ENCODE measurements around the gene ZBTB16.

ZBTB16 gene

DNA sequence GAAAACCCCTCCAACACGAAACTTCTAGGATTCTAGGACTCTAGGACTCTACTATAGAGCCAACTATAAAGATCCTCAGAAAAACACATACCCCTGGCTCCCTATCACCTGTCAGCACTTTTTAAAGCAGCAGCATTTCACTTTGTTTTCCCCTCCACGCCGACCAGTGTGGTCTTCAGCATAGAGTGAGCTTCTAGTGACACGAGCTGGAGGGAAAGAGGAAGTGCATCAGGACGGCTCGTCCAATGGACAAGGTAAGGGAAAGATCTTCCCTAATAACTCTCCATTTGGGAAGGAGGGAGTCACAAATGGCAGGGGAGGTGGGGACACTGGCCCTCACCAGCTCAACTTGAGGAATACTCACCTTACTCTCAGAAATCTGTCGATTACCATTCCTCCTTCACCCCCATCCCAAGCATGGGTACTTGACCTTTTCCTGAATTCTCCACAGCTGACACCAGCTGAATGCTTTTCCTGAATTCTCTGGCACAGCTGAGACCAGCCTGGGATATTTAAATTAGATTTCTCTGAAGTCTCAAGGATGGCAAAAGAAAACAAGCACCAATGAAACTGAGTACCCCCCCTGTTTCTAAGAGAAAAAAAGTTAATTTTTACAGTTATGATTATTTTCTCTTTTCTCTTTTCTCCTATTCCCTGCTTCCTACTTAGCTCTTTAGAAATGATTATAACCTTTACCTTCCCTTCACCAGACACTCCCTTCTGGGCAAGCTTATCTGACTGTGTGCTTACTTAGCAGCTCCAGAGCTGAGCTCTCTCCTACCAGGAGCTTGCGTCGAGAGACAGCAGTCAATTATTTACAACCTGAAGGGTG, 203.4 kb downstream of the ZBTB16 start:
- peak; percentile 54 for DNase-seq (ENCODE audit: low spot score)

DNA sequence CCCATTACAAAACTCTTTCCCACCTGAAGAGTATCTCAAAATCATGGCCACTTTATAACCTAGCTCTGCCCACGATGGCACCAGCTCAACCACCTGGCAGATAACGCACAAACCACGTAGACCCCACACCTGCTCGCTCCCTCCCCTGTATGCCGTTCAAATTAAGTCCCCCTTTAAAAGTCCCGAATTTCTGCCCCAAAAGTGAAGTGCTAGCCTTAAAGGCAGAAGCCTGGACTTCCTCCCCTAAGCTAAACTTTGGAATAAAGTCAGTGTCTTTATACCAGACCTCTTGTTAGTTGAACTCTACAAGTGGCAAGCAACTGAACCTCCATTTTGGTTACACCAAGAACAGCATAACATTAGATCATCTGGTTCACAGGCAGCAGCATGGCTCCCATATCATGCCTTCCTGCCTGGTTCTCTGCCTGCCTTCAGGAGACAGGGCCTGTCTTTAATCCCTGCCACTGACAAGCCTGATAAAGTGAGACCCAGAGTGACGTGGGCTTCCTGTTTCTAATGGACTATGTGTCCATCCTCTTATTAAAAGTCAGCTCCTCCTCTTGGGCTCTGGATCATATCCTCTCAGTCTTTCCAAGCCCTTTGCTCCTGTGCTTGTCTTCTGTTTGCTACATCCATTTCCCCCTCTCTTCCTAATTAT, 204.1 kb downstream of the ZBTB16 start:
- DNase-seq (ENCODE audit: low spot score) = no peak

- DNase-seq (ENCODE audit: low spot score) = no peak
Observed at GRCh38 chr11:114264381-114264780, 204.9 kb downstream of the ZBTB16 start.

DNA sequence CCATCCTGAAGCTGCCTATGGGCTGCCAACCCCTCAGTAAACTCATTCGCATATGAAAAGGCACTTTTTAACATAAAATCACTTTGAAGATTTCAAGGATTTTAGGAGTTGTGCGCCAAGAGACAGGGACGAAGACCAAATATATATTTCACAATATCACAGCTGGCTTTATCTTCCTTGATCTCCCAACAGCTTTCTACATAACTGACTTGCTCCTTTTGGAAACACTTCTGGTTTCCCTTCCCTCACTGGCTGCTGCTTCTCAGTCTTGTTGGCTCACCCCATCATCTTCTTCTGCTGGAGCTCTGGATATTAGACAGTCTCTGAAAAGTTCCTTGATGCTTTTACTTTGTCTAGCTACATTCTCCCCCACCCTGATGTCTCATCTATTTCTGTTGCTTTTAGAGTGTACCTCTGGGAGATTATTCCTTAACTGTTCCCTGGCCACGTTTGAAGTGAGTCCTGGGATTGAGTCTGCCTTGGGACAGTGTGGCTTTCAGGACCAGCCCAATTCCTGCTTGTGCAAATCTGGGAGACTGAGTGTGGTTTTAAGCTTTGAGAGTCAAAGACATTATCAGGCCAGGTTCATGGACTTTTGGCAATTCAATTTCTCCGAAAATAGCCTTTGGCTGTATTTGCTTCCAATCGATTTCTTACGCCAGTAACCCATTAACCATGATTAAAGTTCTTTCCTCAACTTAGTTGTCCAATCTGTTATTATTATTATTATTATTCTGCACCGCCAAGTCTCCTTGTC, 205.8 kb downstream of the ZBTB16 start:
- DNase-seq (ENCODE audit: low spot score) = no peak

- DNase-seq (ENCODE audit: low spot score) = no peak
Observed at GRCh38 chr11:114269498-114269897, 210.0 kb downstream of the ZBTB16 start.

- DNase-seq (ENCODE audit: low spot score) = no peak
Observed at GRCh38 chr11:114270531-114271270, 211.2 kb downstream of the ZBTB16 start.

DNA sequence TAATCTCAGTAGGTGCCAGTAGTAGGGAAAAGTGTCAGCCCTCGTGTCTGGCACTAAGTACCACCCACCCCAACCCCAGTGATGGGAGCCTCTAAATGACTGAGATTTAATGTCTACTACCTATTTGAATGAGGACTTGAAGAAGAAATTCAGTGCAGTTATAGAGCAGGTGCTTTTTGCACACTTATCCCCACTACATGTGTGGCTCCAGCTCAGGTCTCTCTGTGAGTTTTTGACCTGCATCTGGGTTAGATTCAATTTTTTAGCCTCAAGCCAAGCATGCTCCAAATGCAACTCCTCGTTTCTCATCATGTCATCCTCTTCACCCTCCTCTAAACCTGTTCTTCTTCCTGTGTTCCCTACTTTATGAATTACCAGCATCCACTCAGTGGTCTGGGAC, 211.8 kb downstream of the ZBTB16 start:
- DNase-seq (ENCODE audit: low spot score) = no peak

DNA sequence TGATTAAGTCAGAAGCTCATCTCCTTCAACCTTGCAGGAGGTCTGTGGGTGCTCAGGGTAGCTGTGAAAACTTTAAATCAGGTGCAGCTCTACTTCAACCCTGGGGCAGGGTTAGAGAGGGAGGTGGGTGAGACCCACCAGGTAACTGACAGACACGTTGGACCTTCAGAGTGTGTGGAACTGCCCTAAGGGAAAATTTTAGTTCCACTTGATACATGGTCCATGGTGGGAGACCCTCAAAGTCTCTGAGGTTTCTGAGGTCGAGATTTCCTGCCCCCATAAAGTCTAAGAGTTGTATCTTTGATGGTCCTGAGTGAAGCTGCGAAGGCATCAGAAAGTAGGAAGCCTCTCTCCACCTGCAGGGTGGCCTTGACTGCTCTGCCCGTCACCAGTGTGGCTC, 212.8 kb downstream of the ZBTB16 start:
- DNase-seq (ENCODE audit: low spot score) = no peak

GRCh38 chr11:114273071-114273470, 213.6 kb downstream of the ZBTB16 start:
- DNase-seq (ENCODE audit: low spot score) = no peak

GRCh38 chr11:114273890-114274635, 214.6 kb downstream of the ZBTB16 start:
- DNase-seq (ENCODE audit: low spot score) = no peak

DNA sequence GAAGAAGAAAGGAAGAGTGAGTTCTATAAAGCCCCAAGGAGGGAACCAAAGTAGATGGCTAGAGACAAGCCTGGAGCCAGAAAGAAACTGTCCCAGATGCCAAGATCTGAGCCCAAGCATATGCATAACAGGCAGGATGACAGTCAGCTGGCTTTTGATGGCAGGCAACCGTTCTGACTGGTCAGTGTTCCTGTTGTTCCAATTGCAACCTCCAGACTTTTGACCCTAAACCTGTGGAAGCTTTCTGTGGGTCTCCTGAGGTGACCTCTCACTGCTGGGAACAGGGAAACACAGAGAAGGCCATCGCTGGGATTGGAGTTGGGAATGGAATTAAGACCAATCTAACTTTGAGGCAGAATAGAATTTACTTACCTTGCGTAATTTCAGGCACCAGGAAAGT, 215.1 kb downstream of the ZBTB16 start:
- DNase-seq (ENCODE audit: low spot score) = no peak

DNA sequence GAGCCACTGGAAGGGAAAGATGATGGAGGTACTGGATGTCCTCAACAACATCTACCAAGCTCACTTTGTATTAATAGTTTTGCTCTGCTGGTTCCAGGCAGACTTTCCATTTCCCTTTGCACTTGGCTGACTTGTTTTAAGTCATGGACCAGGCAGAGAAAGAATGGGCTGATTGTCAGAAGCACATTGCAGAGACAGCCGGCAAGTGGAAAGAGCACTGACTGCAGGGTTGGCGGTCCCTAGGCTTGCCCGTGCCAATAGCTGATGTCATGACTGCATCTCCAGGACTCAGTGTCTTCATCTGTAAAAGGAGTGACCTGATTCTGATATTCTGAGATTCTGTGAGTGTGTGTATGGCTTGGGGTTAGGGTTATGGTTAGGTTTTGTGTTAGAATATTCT, 215.8 kb downstream of the ZBTB16 start:
- no peak for DNase-seq (ENCODE audit: low spot score)

- no peak for DNase-seq (ENCODE audit: low spot score)
Observed at GRCh38 chr11:114276077-114276476, 216.6 kb downstream of the ZBTB16 start.

- no peak for DNase-seq (ENCODE audit: low spot score)
Observed at GRCh38 chr11:114277637-114278341, 218.3 kb downstream of the ZBTB16 start.

GRCh38 chr11:114278342-114279065, 219.0 kb downstream of the ZBTB16 start:
- no peak for DNase-seq (ENCODE audit: low spot score)

- DNase-seq (ENCODE audit: low spot score) = no peak
Observed at GRCh38 chr11:114279792-114280546, 220.5 kb downstream of the ZBTB16 start.

DNA sequence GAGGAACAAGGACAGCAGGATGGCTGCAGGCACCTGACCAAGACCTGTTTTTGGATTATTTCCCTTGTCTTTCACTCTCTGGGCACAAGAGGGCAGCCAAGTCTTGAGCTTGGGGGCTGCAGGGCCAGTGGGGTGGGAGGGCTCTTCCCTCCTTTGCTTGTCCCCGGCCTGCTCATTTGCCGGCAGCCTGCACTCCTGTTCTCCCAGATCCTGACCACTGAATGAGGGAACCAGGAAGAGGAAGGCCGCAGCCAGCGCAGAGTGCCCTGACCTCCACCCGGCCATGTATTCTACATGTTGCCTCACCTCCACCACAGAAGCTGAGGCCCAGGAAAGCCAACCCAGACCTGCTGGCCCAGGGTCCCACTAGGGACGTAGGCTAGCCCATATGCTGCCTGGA, 221.2 kb downstream of the ZBTB16 start:
- DNase-seq (ENCODE audit: low spot score) = no peak

GRCh38 chr11:114281388-114281956, 222.0 kb downstream of the ZBTB16 start:
- no peak for DNase-seq (ENCODE audit: low spot score)

DNA sequence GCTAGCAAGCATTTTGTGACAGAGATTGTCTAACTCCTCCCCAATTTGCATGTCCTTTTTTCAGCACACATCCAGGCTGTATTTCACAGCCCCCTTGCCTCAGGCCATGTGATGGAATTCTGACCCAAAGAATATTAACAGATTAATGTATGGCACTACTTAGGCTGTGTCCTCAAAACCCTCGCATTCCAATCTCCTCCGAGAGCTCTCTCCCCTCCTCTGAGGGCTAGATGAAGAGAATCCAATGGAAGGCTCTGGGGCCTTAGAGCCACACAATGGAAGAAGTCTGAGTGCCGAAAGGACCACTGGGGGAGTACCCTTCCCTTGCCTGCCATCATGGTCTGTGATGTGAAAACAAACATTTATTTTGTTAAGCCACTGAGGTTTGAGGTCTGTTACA, 223.0 kb downstream of the ZBTB16 start:
- DNase-seq (ENCODE audit: low spot score) = no peak
